Omental fat pad (tissue), 4 donors: ENCODE data around the gene OMP. TPM values are rescaled to one million over a fixed set of nuclear protein-coding genes. Genes with fewer than 3 reads are reported as not detected.

Experiments
- ATAC-seq: fragments of 150-250 bp; one replicate; pipeline ENCODE4 v1.9.1; 2016; ENCODE audit warnings: mild to moderate bottlenecking, moderate library complexity; ENCODE audit not compliant: low FRiP score
- DNase-seq: peaks from one replicate; pipeline ENCODE4 v3.0.0-alpha.2; 2019; ENCODE audit warnings: low spot score
- CTCF ChIP-seq, 3 donors: fragments of 450-650 bp; IDR thresholded peaks; one replicate each; pipeline ENCODE4 v1.5.1; 2016 to 2017; ENCODE audit warnings: antibody characterized with exemption in 3 of 3, mild to moderate bottlenecking in 3 of 3, moderate library complexity in 2 of 3
- total RNA-seq, 4 donors: library from RNA; depleted of rRNA; stranded (reverse); fragments of >200 nt; gene quantifications; one replicate each; pipeline ENCODE4 v1.1.0, GENCODE V29; 2016

Gene OMP
- total RNA-seq: not detected

- ATAC-seq: no peak
- no peak for TF ChIP-seq CTCF (IDR thresholded peaks at IDR 0.05)
- DNase-seq: no peak
These were observed at the start of gene OMP for GRCh38 chr11:77102246-77103210. Gene OMP (plus strand): TSS chr11:77102840. CDS start chr11:77102840, 0 bp downstream.

GRCh38 chr11:77053217-77054015, 49.2 kb upstream of the OMP start:
- no peak for ATAC-seq
- TF ChIP-seq CTCF (IDR thresholded peaks at IDR 0.05): no peak
- no peak for DNase-seq

GRCh38 chr11:77054084-77054483, 48.6 kb upstream of the OMP start:
- ATAC-seq (no peak), DNase-seq (no peak)
- TF ChIP-seq CTCF (IDR thresholded peaks at IDR 0.05): no peak

GRCh38 chr11:77055101-77055561, 47.5 kb upstream of the OMP start:
- no peak for ATAC-seq
- no peak for DNase-seq
- no peak for TF ChIP-seq CTCF (IDR thresholded peaks at IDR 0.05)

- DNase-seq (no peak), ATAC-seq (no peak)
- TF ChIP-seq CTCF (IDR thresholded peaks at IDR 0.05): no peak
These were observed 46.7 kb upstream of the OMP start for GRCh38 chr11:77055913-77056312.

GRCh38 chr11:77056814-77057402, 45.7 kb upstream of the OMP start:
- no peak for DNase-seq
- ATAC-seq: no peak
- TF ChIP-seq CTCF (IDR thresholded peaks at IDR 0.05): no peak
